ENCODE measurements around the gene PRODH. TPM values are rescaled to one million over a fixed set of nuclear protein-coding genes. Genes with fewer than 3 reads are reported as not detected.
"Not testable (repeated sequence)": the region's sequence is repeated elsewhere in the genome, so short reads cannot be mapped to it uniquely, and the experiment has no call there.

Gene PRODH
- total RNA-seq, 1 donor from 2014 or later: 1.8 TPM

- H3K4me3 Mint-ChIP-seq (ENCODE audit: unreplicated experiment); DNase-seq (ENCODE audit: low spot score); H3K27me3 Mint-ChIP-seq (ENCODE audit: unreplicated experiment); H3K9me3 Mint-ChIP-seq (ENCODE audit: unreplicated experiment); H3K36me3 Mint-ChIP-seq (ENCODE audit: low read depth, unreplicated experiment); H3K4me1 Mint-ChIP-seq (ENCODE audit: unreplicated experiment); H3K27ac Mint-ChIP-seq (ENCODE audit: unreplicated experiment): not testable (repeated sequence)
These were observed 23.7 kb downstream of the PRODH start for GRCh38 chr22:18912264-18912946.

GRCh38 chr22:18911535-18911934 is 24.6 kb downstream of the PRODH start:
- not testable (repeated sequence) for H3K27ac Mint-ChIP-seq (ENCODE audit: unreplicated experiment); H3K4me3 Mint-ChIP-seq (ENCODE audit: unreplicated experiment); H3K27me3 Mint-ChIP-seq (ENCODE audit: unreplicated experiment); DNase-seq (ENCODE audit: low spot score); H3K4me1 Mint-ChIP-seq (ENCODE audit: unreplicated experiment); H3K36me3 Mint-ChIP-seq (ENCODE audit: low read depth, unreplicated experiment); H3K9me3 Mint-ChIP-seq (ENCODE audit: unreplicated experiment)

DNA sequence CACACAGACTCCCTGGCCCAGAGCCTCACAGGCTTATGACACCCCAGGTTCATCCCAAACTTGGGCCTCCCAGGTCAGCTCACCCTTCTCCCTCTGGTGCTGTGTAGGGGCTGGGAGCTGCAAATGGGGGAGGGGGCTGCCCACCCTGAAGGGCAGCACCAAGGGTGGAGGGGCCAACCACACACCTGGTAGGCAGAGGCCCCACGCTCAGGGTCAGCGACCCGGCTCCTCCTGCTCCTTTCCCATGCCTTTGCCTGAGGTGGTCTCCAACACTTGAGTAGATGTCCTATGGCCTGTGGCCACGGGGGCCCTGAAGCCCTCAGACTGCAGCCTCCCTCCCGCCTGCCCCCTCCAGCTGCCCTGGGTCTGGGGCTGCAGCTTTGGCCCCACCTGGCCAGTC is 26.5 kb downstream of the PRODH start:
- H3K27ac Mint-ChIP-seq (ENCODE audit: unreplicated experiment): no peak overlapping the region
- H3K36me3 Mint-ChIP-seq (ENCODE audit: low read depth, unreplicated experiment): no peaks in the 10 kb centered on the region
- H3K4me3 Mint-ChIP-seq (ENCODE audit: unreplicated experiment): no peak overlapping the region
- no peak for DNase-seq (ENCODE audit: low spot score)
- no peaks in the 10 kb centered on the region for H3K4me1 Mint-ChIP-seq (ENCODE audit: unreplicated experiment)
- TF ChIP-seq CTCF (IDR thresholded peaks at IDR 0.05; ENCODE audit: unreplicated experiment): no peak
- no peaks in the 10 kb centered on the region for H3K9me3 Mint-ChIP-seq (ENCODE audit: unreplicated experiment)
- no peaks in the 10 kb centered on the region for H3K27me3 Mint-ChIP-seq (ENCODE audit: unreplicated experiment)

DNA sequence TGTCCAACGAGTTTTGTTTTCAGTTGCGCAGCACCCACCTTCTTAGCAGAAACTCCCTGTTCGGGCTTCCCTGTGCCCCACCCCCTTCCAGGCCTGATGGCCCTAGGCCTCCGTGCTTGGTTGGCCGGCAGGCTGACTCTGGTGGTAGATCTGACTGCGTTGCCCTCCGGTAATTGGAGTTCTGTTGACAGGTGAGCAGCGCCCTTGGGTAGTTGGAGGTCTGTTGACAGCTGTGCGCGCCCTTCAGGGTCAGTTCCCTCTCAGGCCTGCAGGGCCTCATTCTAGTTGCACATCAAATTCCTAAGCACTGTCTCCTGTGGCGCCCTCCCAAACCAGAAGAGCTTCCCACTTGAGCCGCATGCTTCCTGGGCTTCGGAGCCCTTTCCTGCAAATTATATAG is 29.2 kb downstream of the PRODH start:
- DNase-seq (ENCODE audit: low spot score): no peak
- Mint-ChIP-seq H3K27ac (ENCODE audit: unreplicated experiment) (no peak overlapping the region), H3K9me3 (ENCODE audit: unreplicated experiment) (no peaks in the 10 kb centered on the region), H3K4me1 (ENCODE audit: unreplicated experiment) (no peaks in the 10 kb centered on the region), H3K27me3 (ENCODE audit: unreplicated experiment) (no peaks in the 10 kb centered on the region), H3K4me3 (ENCODE audit: unreplicated experiment) (no peak overlapping the region), H3K36me3 (ENCODE audit: low read depth, unreplicated experiment) (no peaks in the 10 kb centered on the region)
- no peak for TF ChIP-seq CTCF (IDR thresholded peaks at IDR 0.05; ENCODE audit: unreplicated experiment)

GRCh38 chr22:18906410-18906745 is 29.7 kb downstream of the PRODH start:
- not testable (repeated sequence) for H3K4me1 Mint-ChIP-seq (ENCODE audit: unreplicated experiment); H3K27me3 Mint-ChIP-seq (ENCODE audit: unreplicated experiment); DNase-seq (ENCODE audit: low spot score); H3K36me3 Mint-ChIP-seq (ENCODE audit: low read depth, unreplicated experiment); H3K27ac Mint-ChIP-seq (ENCODE audit: unreplicated experiment); H3K9me3 Mint-ChIP-seq (ENCODE audit: unreplicated experiment); H3K4me3 Mint-ChIP-seq (ENCODE audit: unreplicated experiment)

- Mint-ChIP-seq H3K36me3 (ENCODE audit: low read depth, unreplicated experiment) (no peaks in the 10 kb centered on the region), H3K27me3 (ENCODE audit: unreplicated experiment) (no peaks in the 10 kb centered on the region), H3K4me3 (ENCODE audit: unreplicated experiment) (no peak within 1 kb of the TSS), H3K27ac (ENCODE audit: unreplicated experiment) (no peak within 1 kb of the TSS), H3K4me1 (ENCODE audit: unreplicated experiment) (no peaks in the 10 kb centered on the region), H3K9me3 (ENCODE audit: unreplicated experiment) (no peaks in the 10 kb centered on the region)
- no peak for TF ChIP-seq CTCF (IDR thresholded peaks at IDR 0.05; ENCODE audit: unreplicated experiment)
- DNase-seq (ENCODE audit: low spot score): no peak
These were observed 30.3 kb downstream of the PRODH start, which contains the start of gene DGCR6 for GRCh38 chr22:18905540-18906409. TSS of gene DGCR6 (plus strand) at chr22:18906320. CDS start at chr22:18906375, 55 bp downstream.

GRCh38 chr22:18896037-18896657 is 39.9 kb downstream of the PRODH start:
- H3K36me3 Mint-ChIP-seq (ENCODE audit: low read depth, unreplicated experiment); H3K4me3 Mint-ChIP-seq (ENCODE audit: unreplicated experiment); H3K4me1 Mint-ChIP-seq (ENCODE audit: unreplicated experiment); DNase-seq (ENCODE audit: low spot score); H3K27ac Mint-ChIP-seq (ENCODE audit: unreplicated experiment); H3K27me3 Mint-ChIP-seq (ENCODE audit: unreplicated experiment); H3K9me3 Mint-ChIP-seq (ENCODE audit: unreplicated experiment): not testable (repeated sequence)

DNA sequence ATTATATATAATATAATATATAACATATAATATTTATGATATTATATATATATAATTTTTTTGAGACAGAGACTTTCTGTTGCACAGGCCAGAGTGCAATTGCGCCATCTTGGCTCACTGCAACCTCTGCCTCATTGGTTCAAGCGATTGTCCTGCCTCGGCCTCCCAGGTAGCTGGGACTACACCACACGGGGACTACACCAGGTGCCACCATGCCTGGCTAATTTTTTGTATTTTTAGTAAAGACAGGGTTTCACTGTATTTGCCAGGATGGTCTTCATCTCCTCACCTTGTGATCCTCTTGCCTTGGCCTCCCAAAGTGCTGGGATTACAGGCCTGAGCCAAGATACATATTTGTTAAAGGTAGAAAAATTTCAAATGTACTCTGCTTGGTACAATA is 42.3 kb downstream of the PRODH start:
- H3K27ac Mint-ChIP-seq (ENCODE audit: unreplicated experiment); H3K36me3 Mint-ChIP-seq (ENCODE audit: low read depth, unreplicated experiment): not testable (repeated sequence)

More for the DNA sequence above, 42.3 kb downstream of the PRODH start:
- H3K9me3 Mint-ChIP-seq (ENCODE audit: unreplicated experiment); H3K4me3 Mint-ChIP-seq (ENCODE audit: unreplicated experiment); DNase-seq (ENCODE audit: low spot score); H3K4me1 Mint-ChIP-seq (ENCODE audit: unreplicated experiment); H3K27me3 Mint-ChIP-seq (ENCODE audit: unreplicated experiment): not testable (repeated sequence)

All from endothelial cell (in vitro differentiated cells).